SK-N-SH (cell line): ENCODE measurements around the gene HERC3.

Experiments used
- NFIC ChIP-seq: IDR thresholded peaks from 2 replicates; pipeline ENCODE4 v1.4.0; 2012; ENCODE audit warnings: borderline replicate concordance
- RAD21 ChIP-seq: IDR thresholded peaks from 2 replicates; pipeline ENCODE4 v1.6.1; 2012; ENCODE audit warnings: mild to moderate bottlenecking, low read length

DNA sequence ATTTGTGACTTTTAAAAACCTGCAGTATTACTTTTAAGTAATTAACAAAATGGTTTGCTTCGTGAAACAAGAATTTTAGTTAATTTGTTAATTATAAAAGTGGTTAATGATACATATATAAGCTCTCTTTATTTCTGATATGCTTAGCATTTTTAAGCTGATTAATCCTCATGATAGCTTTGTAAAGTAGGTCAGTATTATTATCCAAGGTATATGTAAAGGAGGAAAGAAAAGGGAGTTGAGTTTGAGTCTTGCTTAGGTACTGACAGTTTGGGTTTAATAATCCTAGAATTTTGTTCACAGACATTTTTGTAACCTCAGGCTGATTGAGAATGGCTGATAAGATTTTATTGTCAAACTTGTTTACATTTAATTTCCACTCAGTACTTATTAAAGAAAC, 21.8 kb downstream of the HERC3 start:
- TF ChIP-seq RAD21 = no peak
- no peak for TF ChIP-seq NFIC
